Measurements from ENCODE around the gene SNX9. TPM values are rescaled to one million over a fixed set of nuclear protein-coding genes. Genes with fewer than 3 reads are reported as not detected.
A peak's percentile ranks its signal among the peaks of the same experiment; 100 is the strongest.

Gene SNX9
- total and polyA plus RNA-seq, 2 of the 8 experiments (the other 6 are each of a cell fraction or from before 2014, with no cell fraction given) = 11.8 to 23.2 TPM

GRCh38 chr6:157990321-157991066 lies 167.4 kb downstream of the SNX9 start:
- Histone ChIP-seq H2BK20ac (ENCODE audit: low read length) (no peak overlapping the region), H3K14ac (ENCODE audit: insufficient read length) (no peak overlapping the region), H4K8ac (ENCODE audit: extremely low read depth, insufficient read depth, low read length) (no peak overlapping the region), H2BK12ac (ENCODE audit: low read depth, low read length) (0 out of 2 replicates have a peak overlapping the region, but pooled peaks have one; percentile 68), H2AFZ (ENCODE audit: low read length) (no peak overlapping the region), H3K56ac (replicated peaks; ENCODE audit: insufficient read length, low read depth, low read length) (no peak overlapping the region), H3K9me3 (ENCODE audit: insufficient read depth in 2 of 2, low read depth in 1 of 2, low read length in 1 of 2) (no peaks in the 10 kb centered on the region), H4K5ac (ENCODE audit: insufficient read length, low read depth, low read length) (no peak overlapping the region), H3K4me2 (ENCODE audit: insufficient read depth in 1 of 2, low read depth in 2 of 2, low read length in 2 of 2) (no peak overlapping the region; a peak in 1 of 4 replicates), H4K20me1 (replicated peaks in 1 of 2; ENCODE audit: control insufficient read depth in 1 of 2, insufficient read depth in 2 of 2, low read length in 2 of 2) (no peaks in the 10 kb centered on the region), H2AK5ac (ENCODE audit: low read depth, low read length) (peak overlapping the region; percentile 48), H3K27me3 (replicated peaks in 1 of 4; ENCODE audit: control insufficient read depth in 3 of 4, extremely low read depth in 1 of 4, insufficient read depth in 3 of 4, low read length in 3 of 4) (no peaks in the 10 kb centered on the region), H3K4ac (replicated peaks; ENCODE audit: insufficient read length, low read depth, low read length) (no peak overlapping the region), H3K23ac (ENCODE audit: insufficient read length) (no peak overlapping the region), H2BK120ac (replicated peaks; ENCODE audit: low read depth, low read length) (no peak overlapping the region), H4K91ac (replicated peaks; ENCODE audit: insufficient read length, low read length) (no peak overlapping the region), H3K23me2 (ENCODE audit: low read depth, low read length) (no peaks in the 10 kb centered on the region), H3K18ac (ENCODE audit: extremely low read depth, low read length) (no peak overlapping the region; the same call in 1 of the 2 replicates), H3K36me3 (ENCODE audit: control insufficient read depth in 2 of 4, insufficient read depth in 4 of 4, low read length in 3 of 4) (no peaks in the 10 kb centered on the region), H3K27ac (ENCODE audit: low read depth, low read length) (no peak overlapping the region), H2BK15ac (ENCODE audit: low read length) (no peak overlapping the region), H2BK5ac (ENCODE audit: low read depth, low read length) (peak overlapping the region; percentile 60; the same call in 1 of the 2 replicates), H3K79me2 (ENCODE audit: control insufficient read depth in 1 of 2, insufficient read depth in 2 of 2, low read length in 2 of 2) (peaks cover 0 to 35% of the 10 kb centered on the region in 2 experiments; a peak in 2 of 4 replicates), H3K79me1 (ENCODE audit: low read depth, low read length) (peaks cover 3% of the 10 kb centered on the region), H3K4me1 (replicated peaks in 1 of 4; ENCODE audit: control insufficient read depth in 3 of 4, insufficient read depth in 4 of 4, low read length in 3 of 4) (peaks cover 6 to 18% (median 14%) of the 10 kb centered on the region in 4 experiments), H3K4me3 (ENCODE audit: extremely low read depth in 1 of 4, insufficient read depth in 2 of 4, low read depth in 3 of 4, low read length in 4 of 4) (no peak overlapping the region), H3K9ac (replicated peaks in 1 of 4; ENCODE audit: extremely low read depth in 1 of 4, low read depth in 3 of 4, low read length in 3 of 4) (no peak overlapping the region)
- 83% methylated on average over 15 of the region's 15 CpGs; no CpG with 5 or more reads in 1 of the 2 experiments for WGBS, 2 experiments (ENCODE audit: extremely low coverage in 1 of 2, insufficient coverage in 1 of 2, insufficient read length in 1 of 2, insufficient replicate concordance in 2 of 2, low coverage in 1 of 2, low lambda C conversion rate in 2 of 2, missing lambda C conversion rate in 1 of 2)
- DNase-seq (ENCODE audit: low read depth in 1 of 2, low spot score in 2 of 2) (no peak), FAIRE-seq (no peak)
- ChIA-PET CTCF (ENCODE audit: partially characterized antibody) (interaction anchor here (0.6 to 1.4 kb wide), 6 partner anchors 11 to 152 kb away, joined by 3 to 8 read pairs (median 3); no protein-coding TSS in a partner anchor), POLR2A (ENCODE audit: partially characterized antibody) (interaction anchor here (0.7 to 2.3 kb wide), 4 partner anchors 9 to 50 kb away, joined by 3 to 12 read pairs (median 3); partner anchors contain the start of gene SYNJ2)
- no peak for TF ChIP-seq EGR1 (IDR thresholded peaks at IDR 0.05; ENCODE audit: borderline replicate concordance, low read depth, low read length)
- TF ChIP-seq CREB1 (IDR thresholded peaks at IDR 0.05) = no peak
- TF ChIP-seq POLR2AphosphoS5 (IDR thresholded peaks at IDR 0.05; ENCODE audit: low read depth, low read length) = no peak
- no peak for TF ChIP-seq EP300 (IDR thresholded peaks at IDR 0.05; ENCODE audit: borderline replicate concordance in 1 of 2, low read depth in 2 of 2, low read length in 2 of 2)
- TF ChIP-seq RXRA (IDR thresholded peaks at IDR 0.05; ENCODE audit: insufficient read depth, low read depth, low read length) = no peak
- no peak for TF ChIP-seq HDAC2 (IDR thresholded peaks at IDR 0.05; ENCODE audit: borderline replicate concordance in 1 of 2, low read depth in 2 of 2, low read length in 2 of 2)
- TF ChIP-seq RFX5 (IDR thresholded peaks at IDR 0.05; ENCODE audit: borderline replicate concordance, low read depth, low read length) = no peak
- no peak for TF ChIP-seq RNF2 (IDR thresholded peaks at IDR 0.05; ENCODE audit: borderline replicate concordance, low read depth, low read length, missing control alignments, poor library complexity, severe bottlenecking)
- no peak for TF ChIP-seq TAF1 (IDR thresholded peaks at IDR 0.05; ENCODE audit: low read depth, low read length)
- TF ChIP-seq CTBP2 (IDR thresholded peaks at IDR 0.05; ENCODE audit: borderline replicate concordance, insufficient read depth, insufficient read length, low read length) = no peak
- TF ChIP-seq CEBPB (IDR thresholded peaks at IDR 0.05; ENCODE audit: low read depth, low read length) = no peak

Data from H1 (cell line).